A549 (cell line): Measurements from ENCODE around the gene RALBP1. TPM values are rescaled to one million over a fixed set of nuclear protein-coding genes. Genes with fewer than 3 reads are reported as not detected.

Experiments used
- ATAC-seq, 2 experiments: fragments of 200-7000 bp in 1 of 2; fragments of >200 bp in 1 of 2; cut with Nextera tagmentation in 1 of 2; cut with Tn5 transposase in 1 of 2; 3 replicates each; pipeline versions ENCODE4 v1.8.0 to v1.9.1; 2018 to 2020; ENCODE audit warnings: mild to moderate bottlenecking in 1 of 2, moderate library complexity in 1 of 2
- CTCF ChIA-PET: fragments of 300-600 bp; sonication (Branson Sonifier 250); formaldehyde crosslinking; extraction: SDS; loops from one replicate; lab custom pipeline; 2021; ENCODE audit warnings: antibody characterized with exemption, inconsistent platforms; lab: Yijun Ruan, JAX
- POLR2A ChIA-PET: fragments of 350-600 bp; formaldehyde crosslinking; extraction: SDS; loops from one replicate; lab custom pipeline; 2021; ENCODE audit warnings: antibody characterized with exemption, inconsistent platforms; lab: Yijun Ruan, JAX
- DNase-seq, 2 experiments: peaks; one replicate each; pipeline versions ENCODE4 v3.0.0 to v3.0.0-alpha.2; 2011 to 2016; ENCODE audit warnings: low read depth in 1 of 2, low spot score in 1 of 2
- FAIRE-seq: peaks from 2 replicates; lab custom pipeline; 2011; peaks lifted over from hg19 to GRCh38; lab: Jason Lieb, UNC
- H3K27ac ChIP-seq, 2 experiments: fragments of >200 bp; sonication (Bioruptor Twin); formaldehyde crosslinking; 3 replicates each; pipeline ENCODE4 v1.5.1; 2016 to 2017
- H3K4me1 ChIP-seq: fragments of >200 bp; sonication (Bioruptor Twin); formaldehyde crosslinking; 3 replicates; pipeline ENCODE4 v1.6.1; 2016
- H3K4me2 ChIP-seq: fragments of >200 bp; sonication (Bioruptor Twin); formaldehyde crosslinking; 3 replicates; pipeline ENCODE4 v1.6.1; 2016
- H3K4me3 ChIP-seq: fragments of >200 bp; sonication (Bioruptor Twin); formaldehyde crosslinking; 3 replicates; pipeline ENCODE4 v1.5.1; 2016
- H3K9me3 ChIP-seq: fragments of >200 bp; sonication (Bioruptor Twin); formaldehyde crosslinking; 3 replicates; pipeline ENCODE4 v1.6.1; 2016
- CEBPB ChIP-seq, 2 experiments: fragments of >200 bp in 1 of 2; sonication (Bioruptor Twin) in 1 of 2; formaldehyde crosslinking in 1 of 2; IDR thresholded peaks; 2 replicates each; pipeline ENCODE4 v1.6.1; 2012 to 2016
- CHD4 ChIP-seq: fragments of 200-600 bp; sonication (generic); IDR thresholded peaks from 2 replicates; pipeline ENCODE4 v1.6.1; 2016; ENCODE audit warnings: antibody characterized with exemption, mild to moderate bottlenecking, borderline replicate concordance
- FOSB ChIP-seq: fragments of 250-450 bp; sonication (Bioruptor Pico); IDR thresholded peaks from 2 replicates; pipeline ENCODE4 v1.5.0; 2020; ENCODE audit warnings: mild to moderate bottlenecking, moderate library complexity
- GATA3 ChIP-seq: IDR thresholded peaks from 2 replicates; pipeline ENCODE4 v1.6.1; 2012; ENCODE audit warnings: borderline replicate concordance
- HDAC2 ChIP-seq: fragments of 200-600 bp; sonication (generic); IDR thresholded peaks from 2 replicates; pipeline ENCODE4 v1.6.1; 2016
- HES2 ChIP-seq: fragments of >200 bp; sonication (Bioruptor Twin); formaldehyde crosslinking; IDR thresholded peaks from 2 replicates; pipeline ENCODE4 v1.6.1; 2016
- HOXA7 ChIP-seq: fragments of 250-450 bp; sonication (Bioruptor Pico); IDR thresholded peaks from 2 replicates; pipeline ENCODE4 v1.5.0; 2020; ENCODE audit warnings: mild to moderate bottlenecking, moderate library complexity
- JUN ChIP-seq, 2 experiments: fragments of >200 bp; sonication (Bioruptor Twin); formaldehyde crosslinking; IDR thresholded peaks; 2 replicates in 1 of 2; 3 replicates in 1 of 2; pipeline ENCODE4 v1.6.1; 2016 to 2017
- JUNB ChIP-seq: fragments of >200 bp; sonication (Bioruptor Twin); formaldehyde crosslinking; IDR thresholded peaks from 2 replicates; pipeline ENCODE4 v1.6.1; 2016
- KDM5A ChIP-seq: fragments of 200-600 bp; sonication (generic); IDR thresholded peaks from 2 replicates; pipeline ENCODE4 v1.6.1; 2016; ENCODE audit warnings: antibody characterized with exemption, mild to moderate bottlenecking
- MAFK ChIP-seq: fragments of 450-650 bp; IDR thresholded peaks from 2 replicates; pipeline ENCODE4 v1.6.1; 2014; ENCODE audit not compliant: partially characterized antibody
- MAZ ChIP-seq: fragments of 150-350 bp; IDR thresholded peaks from 2 replicates; pipeline ENCODE4 v1.6.1; 2014; ENCODE audit warnings: antibody characterized with exemption, low read depth, low read length, borderline replicate concordance
- NFE2L2 ChIP-seq: fragments of 150-350 bp; conservative IDR thresholded peaks from 2 replicates; pipeline ENCODE4 v1.6.1; 2014; ENCODE audit warnings: low read length
- POLR2AphosphoS2 ChIP-seq: conservative IDR thresholded peaks from 2 replicates; pipeline ENCODE4 v1.6.1; 2012; ENCODE audit warnings: low read length, improper control_type of control experiment, inconsistent platforms
- RCOR1 ChIP-seq: fragments of 150-350 bp; IDR thresholded peaks from 2 replicates; pipeline ENCODE4 v1.6.1; 2014; ENCODE audit warnings: antibody characterized with exemption, low read length, low read depth
- SMC3 ChIP-seq: fragments of >200 bp; sonication (Bioruptor Twin); formaldehyde crosslinking; IDR thresholded peaks from 3 replicates; pipeline ENCODE4 v1.6.1; 2018; ENCODE audit warnings: inconsistent platforms
- SREBF2 ChIP-seq: fragments of 450-650 bp; IDR thresholded peaks from 2 replicates; pipeline ENCODE4 v1.6.1; 2014; ENCODE audit warnings: mild to moderate bottlenecking, moderate library complexity
- TP53 ChIP-seq: fragments of 250-450 bp; sonication (Bioruptor Pico); IDR thresholded peaks from 2 replicates; pipeline ENCODE4 v1.5.0; 2021; ENCODE audit warnings: mild to moderate bottlenecking, moderate library complexity
- ZC3H11A ChIP-seq: fragments of 450-650 bp; IDR thresholded peaks from 2 replicates; pipeline ENCODE4 v1.6.1; 2014; ENCODE audit warnings: antibody characterized with exemption, mild to moderate bottlenecking
- ZNF302 ChIP-seq: fragments of 250-450 bp; sonication (Bioruptor Pico); IDR thresholded peaks from 2 replicates; pipeline ENCODE4 v1.9.0; 2021; ENCODE audit warnings: inconsistent platforms, mild to moderate bottlenecking, moderate library complexity
- ZSCAN20 ChIP-seq: fragments of 250-450 bp; sonication (Bioruptor Pico); IDR thresholded peaks from 2 replicates; pipeline ENCODE4 v1.8.0; 2022; ENCODE audit warnings: mild to moderate bottlenecking, moderate library complexity
- WGBS: methylation state at CpG from one replicate; pipeline ENCODE4 v1.1.6; 2017; ENCODE audit errors: missing lambda C conversion rate; 5-methylcytosine and 5-hydroxymethylcytosine counted together
- polyA plus RNA-seq, 4 experiments: library from polyadenylated mRNA; depleted of rRNA in 3 of 4; stranded (reverse); fragments of >200 nt; fragmentation: RNase III in 1 of 4; extraction: RNeasy Plus Mini Kit Qiagen cat#74134 plus additional on column Dnase treatment in 1 of 4; gene quantifications; 2 replicates in 3 of 4; 3 replicates in 1 of 4; pipeline ENCODE4 v1.2.3, GENCODE V29; 2011 to 2017
- TF ChIP-seq, protein P1 (sequence below): fragments of 150-350 bp; IDR thresholded peaks from 2 replicates; pipeline ENCODE4 v1.6.1; 2014; ENCODE audit warnings: low read depth, mild to moderate bottlenecking, low read length
- TF ChIP-seq, protein P2 (sequence below): IDR thresholded peaks from 2 replicates; pipeline ENCODE4 v1.6.1; 2012
- TF ChIP-seq, protein P3 (sequence below): fragments of 450-650 bp; IDR thresholded peaks from 2 replicates; pipeline ENCODE4 v1.6.1; 2014; ENCODE audit warnings: antibody characterized with exemption
- TF ChIP-seq, protein P4 (sequence below): fragments of 200-600 bp; sonication (generic); IDR thresholded peaks from 2 replicates; pipeline ENCODE4 v1.6.1; 2016; ENCODE audit warnings: antibody characterized with exemption, mild to moderate bottlenecking, moderate library complexity

The RALBP1 gene
- polyA plus RNA-seq, 2 of the 4 experiments (the other 2 are of a cell fraction) = 35.6 to 38.2 TPM

DNA sequence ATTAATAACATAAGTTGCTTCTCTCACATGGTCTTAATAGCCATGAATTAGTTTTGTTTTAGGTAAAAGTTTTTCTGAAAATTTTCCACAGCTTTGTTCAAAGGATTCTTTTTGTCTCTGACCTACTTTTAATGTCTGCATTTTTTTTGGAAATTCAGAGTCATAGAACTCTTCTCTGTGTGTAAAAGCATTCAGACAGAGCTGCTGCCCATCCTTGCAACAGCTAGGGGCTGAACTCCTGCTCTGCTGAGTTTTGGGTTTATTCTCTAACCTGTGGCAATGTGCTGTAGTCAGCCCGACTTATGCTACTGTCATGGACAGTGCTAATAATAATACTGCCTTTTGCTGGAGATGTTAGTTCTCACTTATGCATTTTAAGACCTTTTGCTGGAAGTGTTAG is 44.1 kb downstream of the RALBP1 start:
- peaks cover 8% of the 10 kb centered on the region; the same call in 2 of the 3 replicates for H3K4me1 ChIP-seq
- CTCF ChIA-PET = no interaction called here
- H3K4me2 ChIP-seq = no peak overlapping the region
- DNase-seq (no peak), ATAC-seq (no peak), FAIRE-seq (no peak)
- TF ChIP-seq HOXA7 (CRISPR knock-in tag) (no peak), KDM5A (no peak), CHD4 (no peak), CEBPB (IDR thresholded peaks at IDR 0.05) (no peak), TP53 (CRISPR knock-in tag) (no peak), SREBF2 (no peak), SMC3 (no peak), ZSCAN20 (CRISPR knock-in tag) (no peak)
- TF ChIP-seq, protein P1, sequence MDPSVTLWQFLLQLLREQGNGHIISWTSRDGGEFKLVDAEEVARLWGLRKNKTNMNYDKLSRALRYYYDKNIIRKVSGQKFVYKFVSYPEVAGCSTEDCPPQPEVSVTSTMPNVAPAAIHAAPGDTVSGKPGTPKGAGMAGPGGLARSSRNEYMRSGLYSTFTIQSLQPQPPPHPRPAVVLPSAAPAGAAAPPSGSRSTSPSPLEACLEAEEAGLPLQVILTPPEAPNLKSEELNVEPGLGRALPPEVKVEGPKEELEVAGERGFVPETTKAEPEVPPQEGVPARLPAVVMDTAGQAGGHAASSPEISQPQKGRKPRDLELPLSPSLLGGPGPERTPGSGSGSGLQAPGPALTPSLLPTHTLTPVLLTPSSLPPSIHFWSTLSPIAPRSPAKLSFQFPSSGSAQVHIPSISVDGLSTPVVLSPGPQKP = no peak
- TF ChIP-seq, protein P2, sequence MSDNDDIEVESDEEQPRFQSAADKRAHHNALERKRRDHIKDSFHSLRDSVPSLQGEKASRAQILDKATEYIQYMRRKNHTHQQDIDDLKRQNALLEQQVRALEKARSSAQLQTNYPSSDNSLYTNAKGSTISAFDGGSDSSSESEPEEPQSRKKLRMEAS = no peak
- TF ChIP-seq, protein P3, sequence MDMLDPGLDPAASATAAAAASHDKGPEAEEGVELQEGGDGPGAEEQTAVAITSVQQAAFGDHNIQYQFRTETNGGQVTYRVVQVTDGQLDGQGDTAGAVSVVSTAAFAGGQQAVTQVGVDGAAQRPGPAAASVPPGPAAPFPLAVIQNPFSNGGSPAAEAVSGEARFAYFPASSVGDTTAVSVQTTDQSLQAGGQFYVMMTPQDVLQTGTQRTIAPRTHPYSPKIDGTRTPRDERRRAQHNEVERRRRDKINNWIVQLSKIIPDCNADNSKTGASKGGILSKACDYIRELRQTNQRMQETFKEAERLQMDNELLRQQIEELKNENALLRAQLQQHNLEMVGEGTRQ = no peak
- POLR2A ChIA-PET = no interaction called here
- WGBS = 70% methylated on average over 1 of the region's 1 CpG
- H3K27ac ChIP-seq = no peak overlapping the region
- H3K9me3 ChIP-seq = no peaks in the 10 kb centered on the region
- no peak overlapping the region for H3K4me3 ChIP-seq

DNA sequence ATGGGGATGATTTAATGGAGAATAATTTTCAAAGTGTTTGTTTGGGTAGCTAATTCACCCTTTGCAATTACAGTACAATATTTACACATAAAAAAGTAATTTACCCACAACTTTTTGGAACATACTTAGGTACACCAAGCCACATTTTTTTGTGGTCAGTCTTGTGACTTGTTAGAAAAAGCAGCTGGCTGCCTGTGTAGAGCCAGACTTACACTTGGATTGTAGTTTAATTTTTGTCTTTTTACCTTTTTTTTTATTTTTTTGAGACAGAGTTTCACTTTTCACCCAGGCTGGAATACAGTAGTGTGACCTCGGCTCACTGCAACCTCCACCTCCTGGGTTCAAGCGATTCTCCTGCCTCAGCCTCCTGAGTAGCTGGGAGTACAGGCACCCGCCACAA is 45.4 kb downstream of the RALBP1 start:
- ATAC-seq (no peak), DNase-seq (no peak), FAIRE-seq (no peak)
- 94% methylated on average over 3 of the region's 3 CpGs for WGBS
- Histone ChIP-seq H3K4me1 (no peaks in the 10 kb centered on the region), H3K4me3 (no peak overlapping the region), H3K27ac (no peak overlapping the region), H3K9me3 (no peaks in the 10 kb centered on the region), H3K4me2 (no peak overlapping the region)
- POLR2A ChIA-PET = no interaction called here
- TF ChIP-seq HDAC2 (no peak), JUN (IDR thresholded peaks at IDR 0.05) (no peak), MAFK (no peak), ZC3H11A (no peak), RCOR1 (no peak), NFE2L2 (no peak), GATA3 (no peak), HES2 (no peak), FOSB (no peak), TP53 (CRISPR knock-in tag) (no peak), ZNF302 (CRISPR knock-in tag) (no peak), POLR2AphosphoS2 (no peak), JUNB (no peak), MAZ (no peak)
- TF ChIP-seq, protein P4, sequence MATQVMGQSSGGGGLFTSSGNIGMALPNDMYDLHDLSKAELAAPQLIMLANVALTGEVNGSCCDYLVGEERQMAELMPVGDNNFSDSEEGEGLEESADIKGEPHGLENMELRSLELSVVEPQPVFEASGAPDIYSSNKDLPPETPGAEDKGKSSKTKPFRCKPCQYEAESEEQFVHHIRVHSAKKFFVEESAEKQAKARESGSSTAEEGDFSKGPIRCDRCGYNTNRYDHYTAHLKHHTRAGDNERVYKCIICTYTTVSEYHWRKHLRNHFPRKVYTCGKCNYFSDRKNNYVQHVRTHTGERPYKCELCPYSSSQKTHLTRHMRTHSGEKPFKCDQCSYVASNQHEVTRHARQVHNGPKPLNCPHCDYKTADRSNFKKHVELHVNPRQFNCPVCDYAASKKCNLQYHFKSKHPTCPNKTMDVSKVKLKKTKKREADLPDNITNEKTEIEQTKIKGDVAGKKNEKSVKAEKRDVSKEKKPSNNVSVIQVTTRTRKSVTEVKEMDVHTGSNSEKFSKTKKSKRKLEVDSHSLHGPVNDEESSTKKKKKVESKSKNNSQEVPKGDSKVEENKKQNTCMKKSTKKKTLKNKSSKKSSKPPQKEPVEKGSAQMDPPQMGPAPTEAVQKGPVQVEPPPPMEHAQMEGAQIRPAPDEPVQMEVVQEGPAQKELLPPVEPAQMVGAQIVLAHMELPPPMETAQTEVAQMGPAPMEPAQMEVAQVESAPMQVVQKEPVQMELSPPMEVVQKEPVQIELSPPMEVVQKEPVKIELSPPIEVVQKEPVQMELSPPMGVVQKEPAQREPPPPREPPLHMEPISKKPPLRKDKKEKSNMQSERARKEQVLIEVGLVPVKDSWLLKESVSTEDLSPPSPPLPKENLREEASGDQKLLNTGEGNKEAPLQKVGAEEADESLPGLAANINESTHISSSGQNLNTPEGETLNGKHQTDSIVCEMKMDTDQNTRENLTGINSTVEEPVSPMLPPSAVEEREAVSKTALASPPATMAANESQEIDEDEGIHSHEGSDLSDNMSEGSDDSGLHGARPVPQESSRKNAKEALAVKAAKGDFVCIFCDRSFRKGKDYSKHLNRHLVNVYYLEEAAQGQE = no peak
- CTCF ChIA-PET = no interaction called here
